Measurements from ENCODE around the gene ADK. TPM values are rescaled to one million over a fixed set of nuclear protein-coding genes. Genes with fewer than 3 reads are reported as not detected.
A peak's percentile ranks its signal among the peaks of the same experiment; 100 is the strongest.

Gene ADK
- polyA plus RNA-seq, 1 donor (not counting 4 experiments of a cell fraction or from before 2014, with no cell fraction given), result 139 TPM

DNA sequence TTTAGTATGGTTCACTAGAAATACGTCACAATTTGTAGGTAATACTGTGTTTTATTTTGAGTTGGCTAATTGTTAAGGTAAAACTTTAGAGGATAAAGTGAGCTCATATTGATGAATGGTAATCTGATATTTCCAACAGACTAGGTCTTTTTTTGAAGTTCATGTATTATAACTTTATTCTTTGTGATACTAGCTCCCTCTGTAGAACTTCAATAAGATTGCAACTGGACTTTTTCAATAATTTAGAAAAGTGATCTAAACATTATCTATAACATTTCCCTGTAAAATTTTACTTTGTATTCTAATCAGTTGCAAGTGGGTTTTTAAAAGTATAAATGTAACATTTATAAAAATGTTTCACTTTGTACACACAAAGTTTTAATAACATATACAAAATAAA lies 83.5 kb downstream of the ADK start:
- DNase-seq (ENCODE audit: low read depth, low spot score) (no peak), FAIRE-seq (no peak)
- Histone ChIP-seq H3K9ac (ENCODE audit: control insufficient read depth, extremely low read depth, insufficient read depth, low read length) (no peak overlapping the region), H3K4me1 (ENCODE audit: control insufficient read depth, extremely low read depth, insufficient read depth, low read length) (peaks cover 24% of the 10 kb centered on the region), H3K4me3 (ENCODE audit: control insufficient read depth in 2 of 3, extremely low read depth in 1 of 3, insufficient read depth in 2 of 3, low read depth in 1 of 3, low read length in 3 of 3) (no peak overlapping the region), H3K9me3 (ENCODE audit: control insufficient read depth, low read depth, low read length) (no peaks in the 10 kb centered on the region), H2AFZ (ENCODE audit: control insufficient read depth, low read length) (no peak overlapping the region), H3K9me1 (ENCODE audit: control insufficient read depth, extremely low read depth, insufficient read depth, low read length) (no peaks in the 10 kb centered on the region), H3K36me3 (ENCODE audit: control insufficient read depth in 2 of 2, extremely low read depth in 1 of 2, insufficient read depth in 2 of 2, low read length in 2 of 2) (no peaks in the 10 kb centered on the region), H4K20me1 (ENCODE audit: control insufficient read depth, extremely low read depth, insufficient read depth, low read length) (no peaks in the 10 kb centered on the region), H3K27ac (ENCODE audit: control insufficient read depth, insufficient read depth, low read length) (no peak overlapping the region), H3K4me2 (ENCODE audit: control insufficient read depth, extremely low read depth, insufficient read depth, low read depth, low read length) (no peak overlapping the region), H3K79me2 (ENCODE audit: control insufficient read depth, insufficient read depth, low read length) (peaks cover 69% of the 10 kb centered on the region), H3K27me3 (ENCODE audit: control insufficient read depth, extremely low read depth, insufficient read depth, low read length) (no peaks in the 10 kb centered on the region)
- TF ChIP-seq, protein P1, sequence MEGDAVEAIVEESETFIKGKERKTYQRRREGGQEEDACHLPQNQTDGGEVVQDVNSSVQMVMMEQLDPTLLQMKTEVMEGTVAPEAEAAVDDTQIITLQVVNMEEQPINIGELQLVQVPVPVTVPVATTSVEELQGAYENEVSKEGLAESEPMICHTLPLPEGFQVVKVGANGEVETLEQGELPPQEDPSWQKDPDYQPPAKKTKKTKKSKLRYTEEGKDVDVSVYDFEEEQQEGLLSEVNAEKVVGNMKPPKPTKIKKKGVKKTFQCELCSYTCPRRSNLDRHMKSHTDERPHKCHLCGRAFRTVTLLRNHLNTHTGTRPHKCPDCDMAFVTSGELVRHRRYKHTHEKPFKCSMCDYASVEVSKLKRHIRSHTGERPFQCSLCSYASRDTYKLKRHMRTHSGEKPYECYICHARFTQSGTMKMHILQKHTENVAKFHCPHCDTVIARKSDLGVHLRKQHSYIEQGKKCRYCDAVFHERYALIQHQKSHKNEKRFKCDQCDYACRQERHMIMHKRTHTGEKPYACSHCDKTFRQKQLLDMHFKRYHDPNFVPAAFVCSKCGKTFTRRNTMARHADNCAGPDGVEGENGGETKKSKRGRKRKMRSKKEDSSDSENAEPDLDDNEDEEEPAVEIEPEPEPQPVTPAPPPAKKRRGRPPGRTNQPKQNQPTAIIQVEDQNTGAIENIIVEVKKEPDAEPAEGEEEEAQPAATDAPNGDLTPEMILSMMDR (optimal IDR thresholded peaks at IDR 0.05 in 1 of 3, IDR thresholded peaks at IDR 0.05 in 1 of 3, conservative IDR thresholded peaks at IDR 0.05 in 1 of 3; ENCODE audit: extremely low read depth in 1 of 3, insufficient read depth in 2 of 3, low read length in 3 of 3), result no peak
- TF ChIP-seq EZH2 (IDR thresholded peaks at IDR 0.05; ENCODE audit: low read length), result no peak
- dilution Hi-C loops (cut with MboI; ENCODE audit: extremely low pct_ligation_motif_present, low sequenced_read_pairs), result no loop called here

DNA sequence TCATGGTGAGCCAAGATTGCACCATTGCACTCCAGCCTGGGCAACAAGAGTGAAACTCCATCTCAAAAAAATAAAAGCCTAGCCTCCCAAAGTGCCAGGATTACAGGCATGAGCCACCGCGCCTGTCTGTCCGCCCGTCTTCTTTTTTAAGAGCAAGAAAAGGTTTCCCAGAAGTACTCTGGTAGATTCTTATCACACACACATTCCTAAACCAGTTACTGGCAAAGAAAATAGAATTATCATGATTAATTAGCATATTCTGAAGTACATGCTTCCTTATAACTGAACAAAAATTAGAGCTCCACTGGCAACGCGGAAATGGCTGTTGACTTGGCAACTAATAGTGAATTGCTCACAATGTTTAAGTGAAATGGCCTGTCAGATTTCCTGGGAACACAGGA lies 87.0 kb downstream of the ADK start:
- H3K4me3 ChIP-seq (ENCODE audit: control insufficient read depth in 2 of 3, extremely low read depth in 1 of 3, insufficient read depth in 2 of 3, low read depth in 1 of 3, low read length in 3 of 3), result peak overlapping the region in 2 of 3 experiments; percentile 42 to 49
- peaks cover 71% of the 10 kb centered on the region for H3K79me2 ChIP-seq (ENCODE audit: control insufficient read depth, insufficient read depth, low read length)

More for the DNA sequence above, 87.0 kb downstream of the ADK start:
- Histone ChIP-seq H3K9ac (ENCODE audit: control insufficient read depth, extremely low read depth, insufficient read depth, low read length) (peak overlapping the region; percentile 60), H3K4me1 (ENCODE audit: control insufficient read depth, extremely low read depth, insufficient read depth, low read length) (peaks cover 19% of the 10 kb centered on the region), H3K27ac (ENCODE audit: control insufficient read depth, insufficient read depth, low read length) (peak overlapping the region; percentile 78), H3K9me1 (ENCODE audit: control insufficient read depth, extremely low read depth, insufficient read depth, low read length) (no peaks in the 10 kb centered on the region), H3K27me3 (ENCODE audit: control insufficient read depth, extremely low read depth, insufficient read depth, low read length) (no peaks in the 10 kb centered on the region), H3K36me3 (ENCODE audit: control insufficient read depth in 2 of 2, extremely low read depth in 1 of 2, insufficient read depth in 2 of 2, low read length in 2 of 2) (peaks cover 1 to 7% of the 10 kb centered on the region in 2 experiments), H2AFZ (ENCODE audit: control insufficient read depth, low read length) (peak overlapping the region; percentile 58), H4K20me1 (ENCODE audit: control insufficient read depth, extremely low read depth, insufficient read depth, low read length) (no peaks in the 10 kb centered on the region), H3K9me3 (ENCODE audit: control insufficient read depth, low read depth, low read length) (no peaks in the 10 kb centered on the region), H3K4me2 (ENCODE audit: control insufficient read depth, extremely low read depth, insufficient read depth, low read depth, low read length) (peak overlapping the region; percentile 87)
- dilution Hi-C loops (cut with MboI; ENCODE audit: extremely low pct_ligation_motif_present, low sequenced_read_pairs), result no loop called here
- DNase-seq (ENCODE audit: low read depth, low spot score) (no peak), FAIRE-seq (peak; percentile 63)
- TF ChIP-seq EZH2 (IDR thresholded peaks at IDR 0.05; ENCODE audit: low read length), result no peak
- TF ChIP-seq, protein P1 (optimal IDR thresholded peaks at IDR 0.05 in 1 of 3, IDR thresholded peaks at IDR 0.05 in 1 of 3, conservative IDR thresholded peaks at IDR 0.05 in 1 of 3; ENCODE audit: extremely low read depth in 1 of 3, insufficient read depth in 2 of 3, low read length in 3 of 3), result no peak
